ENCODE measurements around the gene IFNB1. TPM values are rescaled to one million over a fixed set of nuclear protein-coding genes. Genes with fewer than 3 reads are reported as not detected.

IFNB1 gene
- total and polyA plus RNA-seq, 4 donors = not detected

DNA sequence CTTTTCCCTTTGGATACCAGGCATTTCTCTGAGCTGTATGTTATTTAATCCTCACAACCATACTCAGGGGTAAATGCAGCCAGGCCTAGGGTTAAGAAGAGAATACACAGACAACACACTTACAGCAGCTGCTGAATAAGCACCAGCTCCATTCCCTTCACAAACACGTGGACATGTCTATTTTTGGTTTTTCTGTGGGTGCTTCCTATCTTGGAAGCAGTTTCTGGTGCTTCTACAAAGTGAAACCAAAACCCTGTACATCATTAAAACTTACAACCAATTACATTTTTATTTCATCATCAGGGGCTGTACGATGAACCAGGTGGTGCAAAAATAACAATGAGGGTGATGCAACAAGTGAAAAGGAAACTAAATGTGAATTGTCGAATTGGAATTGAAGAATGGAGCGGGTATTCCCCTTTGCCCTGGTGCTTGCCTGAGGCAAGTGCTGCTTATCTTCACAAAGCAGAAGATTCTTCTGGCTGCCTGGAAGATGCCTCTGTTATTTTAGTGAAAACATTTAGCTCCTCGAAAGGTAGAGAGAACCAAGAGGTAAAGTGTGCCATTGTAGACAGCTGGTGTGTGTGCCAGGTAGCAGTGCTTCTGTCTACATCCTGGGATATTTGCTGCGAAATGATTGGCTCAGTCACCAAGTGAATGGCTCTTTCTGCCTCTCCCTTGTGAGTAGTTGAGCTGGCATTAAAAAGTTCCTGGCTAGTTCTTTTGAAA lies 18.6 kb upstream of the IFNB1 start:
- TF ChIP-seq FOXA1 (IDR thresholded peaks at IDR 0.05) (no peak), YY1 (IDR thresholded peaks at IDR 0.05) (no peak), HNF4G (IDR thresholded peaks at IDR 0.05) (no peak), SP1 (IDR thresholded peaks at IDR 0.05) (no peak), FOXA2 (IDR thresholded peaks at IDR 0.05) (no peak), HNF4A (conservative IDR thresholded peaks at IDR 0.05) (no peak), GABPA (IDR thresholded peaks at IDR 0.05 in 1 of 2, conservative IDR thresholded peaks at IDR 0.05 in 1 of 2) (no peak), RXRA (IDR thresholded peaks at IDR 0.05) (no peak), EGR1 (IDR thresholded peaks at IDR 0.05; ENCODE audit: low read depth in 2 of 2) (no peak), JUND (IDR thresholded peaks at IDR 0.05) (no peak), TAF1 (conservative IDR thresholded peaks at IDR 0.05) (no peak), RAD21 (IDR thresholded peaks at IDR 0.05) (no peak), NR2F2 (IDR thresholded peaks at IDR 0.05) (no peak)
- TF ChIP-seq, protein P1, sequence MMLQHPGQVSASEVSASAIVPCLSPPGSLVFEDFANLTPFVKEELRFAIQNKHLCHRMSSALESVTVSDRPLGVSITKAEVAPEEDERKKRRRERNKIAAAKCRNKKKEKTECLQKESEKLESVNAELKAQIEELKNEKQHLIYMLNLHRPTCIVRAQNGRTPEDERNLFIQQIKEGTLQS (IDR thresholded peaks at IDR 0.05) = no peak
- TF ChIP-seq, protein P2, sequence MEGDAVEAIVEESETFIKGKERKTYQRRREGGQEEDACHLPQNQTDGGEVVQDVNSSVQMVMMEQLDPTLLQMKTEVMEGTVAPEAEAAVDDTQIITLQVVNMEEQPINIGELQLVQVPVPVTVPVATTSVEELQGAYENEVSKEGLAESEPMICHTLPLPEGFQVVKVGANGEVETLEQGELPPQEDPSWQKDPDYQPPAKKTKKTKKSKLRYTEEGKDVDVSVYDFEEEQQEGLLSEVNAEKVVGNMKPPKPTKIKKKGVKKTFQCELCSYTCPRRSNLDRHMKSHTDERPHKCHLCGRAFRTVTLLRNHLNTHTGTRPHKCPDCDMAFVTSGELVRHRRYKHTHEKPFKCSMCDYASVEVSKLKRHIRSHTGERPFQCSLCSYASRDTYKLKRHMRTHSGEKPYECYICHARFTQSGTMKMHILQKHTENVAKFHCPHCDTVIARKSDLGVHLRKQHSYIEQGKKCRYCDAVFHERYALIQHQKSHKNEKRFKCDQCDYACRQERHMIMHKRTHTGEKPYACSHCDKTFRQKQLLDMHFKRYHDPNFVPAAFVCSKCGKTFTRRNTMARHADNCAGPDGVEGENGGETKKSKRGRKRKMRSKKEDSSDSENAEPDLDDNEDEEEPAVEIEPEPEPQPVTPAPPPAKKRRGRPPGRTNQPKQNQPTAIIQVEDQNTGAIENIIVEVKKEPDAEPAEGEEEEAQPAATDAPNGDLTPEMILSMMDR (IDR thresholded peaks at IDR 0.05; ENCODE audit: low read depth, low read length, missing input control) = no peak
- TF ChIP-seq, protein P3, sequence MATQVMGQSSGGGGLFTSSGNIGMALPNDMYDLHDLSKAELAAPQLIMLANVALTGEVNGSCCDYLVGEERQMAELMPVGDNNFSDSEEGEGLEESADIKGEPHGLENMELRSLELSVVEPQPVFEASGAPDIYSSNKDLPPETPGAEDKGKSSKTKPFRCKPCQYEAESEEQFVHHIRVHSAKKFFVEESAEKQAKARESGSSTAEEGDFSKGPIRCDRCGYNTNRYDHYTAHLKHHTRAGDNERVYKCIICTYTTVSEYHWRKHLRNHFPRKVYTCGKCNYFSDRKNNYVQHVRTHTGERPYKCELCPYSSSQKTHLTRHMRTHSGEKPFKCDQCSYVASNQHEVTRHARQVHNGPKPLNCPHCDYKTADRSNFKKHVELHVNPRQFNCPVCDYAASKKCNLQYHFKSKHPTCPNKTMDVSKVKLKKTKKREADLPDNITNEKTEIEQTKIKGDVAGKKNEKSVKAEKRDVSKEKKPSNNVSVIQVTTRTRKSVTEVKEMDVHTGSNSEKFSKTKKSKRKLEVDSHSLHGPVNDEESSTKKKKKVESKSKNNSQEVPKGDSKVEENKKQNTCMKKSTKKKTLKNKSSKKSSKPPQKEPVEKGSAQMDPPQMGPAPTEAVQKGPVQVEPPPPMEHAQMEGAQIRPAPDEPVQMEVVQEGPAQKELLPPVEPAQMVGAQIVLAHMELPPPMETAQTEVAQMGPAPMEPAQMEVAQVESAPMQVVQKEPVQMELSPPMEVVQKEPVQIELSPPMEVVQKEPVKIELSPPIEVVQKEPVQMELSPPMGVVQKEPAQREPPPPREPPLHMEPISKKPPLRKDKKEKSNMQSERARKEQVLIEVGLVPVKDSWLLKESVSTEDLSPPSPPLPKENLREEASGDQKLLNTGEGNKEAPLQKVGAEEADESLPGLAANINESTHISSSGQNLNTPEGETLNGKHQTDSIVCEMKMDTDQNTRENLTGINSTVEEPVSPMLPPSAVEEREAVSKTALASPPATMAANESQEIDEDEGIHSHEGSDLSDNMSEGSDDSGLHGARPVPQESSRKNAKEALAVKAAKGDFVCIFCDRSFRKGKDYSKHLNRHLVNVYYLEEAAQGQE (IDR thresholded peaks at IDR 0.05) = no peak
- TF ChIP-seq, protein P4, sequence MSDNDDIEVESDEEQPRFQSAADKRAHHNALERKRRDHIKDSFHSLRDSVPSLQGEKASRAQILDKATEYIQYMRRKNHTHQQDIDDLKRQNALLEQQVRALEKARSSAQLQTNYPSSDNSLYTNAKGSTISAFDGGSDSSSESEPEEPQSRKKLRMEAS (IDR thresholded peaks at IDR 0.05) = no peak
- no peaks in the 10 kb centered on the region for H3K36me3 ChIP-seq (ENCODE audit: control insufficient read depth in 4 of 4, insufficient read depth in 3 of 4, low read depth in 1 of 4, low read length in 3 of 4)
- no peak for DNase-seq (ENCODE audit: low spot score)
- no peak overlapping the region for H3K4me3 ChIP-seq (ENCODE audit: low read depth in 1 of 3, low read length in 3 of 3)
- no peak overlapping the region for H3K27ac ChIP-seq (ENCODE audit: low read depth in 1 of 2, low read length in 2 of 2)
- H3K27me3 ChIP-seq (ENCODE audit: control insufficient read depth in 4 of 4, insufficient read depth in 4 of 4, low read length in 3 of 4) = no peaks in the 10 kb centered on the region
- H3K4me1 ChIP-seq (ENCODE audit: control insufficient read depth in 4 of 4, insufficient read depth in 4 of 4, low read length in 3 of 4) = peaks cover 0 to 2% (median 0%) of the 10 kb centered on the region in 4 donors
- 51% methylated on average over 6 of the region's 6 CpGs for WGBS
- no peak overlapping the region for H3K9ac ChIP-seq (ENCODE audit: low read depth in 1 of 2, low read length in 2 of 2)
- no peaks in the 10 kb centered on the region for H3K9me3 ChIP-seq (ENCODE audit: control insufficient read depth in 4 of 4, low read length in 3 of 4)

DNA sequence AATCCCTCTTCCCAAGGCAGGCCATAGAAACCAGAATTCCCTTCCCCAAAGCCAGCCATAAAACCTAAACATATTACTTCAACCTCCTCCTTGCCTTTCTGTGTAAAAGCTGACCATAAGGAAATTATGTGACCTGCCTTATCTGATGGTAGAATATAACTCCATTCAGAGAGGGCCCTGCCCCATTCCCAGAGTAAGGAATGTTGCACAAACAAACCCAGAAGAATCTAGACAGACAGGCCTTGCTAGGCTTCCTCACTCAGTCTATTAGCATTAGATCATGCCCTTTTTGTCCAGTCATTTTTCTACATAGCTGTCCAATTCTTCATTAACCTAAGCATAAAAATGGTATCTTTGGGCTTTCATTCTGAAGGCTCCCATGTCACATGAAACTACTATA lies 17.8 kb upstream of the IFNB1 start:
- H3K27me3 ChIP-seq (ENCODE audit: control insufficient read depth in 4 of 4, insufficient read depth in 4 of 4, low read length in 3 of 4) = no peaks in the 10 kb centered on the region
- no peak overlapping the region for H3K4me3 ChIP-seq (ENCODE audit: low read depth in 1 of 3, low read length in 3 of 3)
- no peak for DNase-seq (ENCODE audit: low spot score)
- no peak overlapping the region for H3K27ac ChIP-seq (ENCODE audit: low read depth in 1 of 2, low read length in 2 of 2)
- peaks cover 0 to 2% (median 0%) of the 10 kb centered on the region in 4 donors for H3K4me1 ChIP-seq (ENCODE audit: control insufficient read depth in 4 of 4, insufficient read depth in 4 of 4, low read length in 3 of 4)
- no peaks in the 10 kb centered on the region for H3K9me3 ChIP-seq (ENCODE audit: control insufficient read depth in 4 of 4, low read length in 3 of 4)
- H3K9ac ChIP-seq (ENCODE audit: low read depth in 1 of 2, low read length in 2 of 2) = no peak overlapping the region
- TF ChIP-seq RXRA (IDR thresholded peaks at IDR 0.05) (no peak), GABPA (IDR thresholded peaks at IDR 0.05 in 1 of 2, conservative IDR thresholded peaks at IDR 0.05 in 1 of 2) (no peak), HNF4G (IDR thresholded peaks at IDR 0.05) (no peak), FOXA2 (IDR thresholded peaks at IDR 0.05) (no peak), RAD21 (IDR thresholded peaks at IDR 0.05) (no peak), SP1 (IDR thresholded peaks at IDR 0.05) (no peak)
- TF ChIP-seq, protein P4 (IDR thresholded peaks at IDR 0.05) = no peak
- H3K36me3 ChIP-seq (ENCODE audit: control insufficient read depth in 4 of 4, insufficient read depth in 3 of 4, low read depth in 1 of 4, low read length in 3 of 4) = no peaks in the 10 kb centered on the region

Data from liver (tissue), 9 donors.